K562 (cell line): Measurements from ENCODE around the gene CREB3L4. TPM values are rescaled to one million over a fixed set of nuclear protein-coding genes. Genes with fewer than 3 reads are reported as not detected.

Source experiments
- ATF3 ChIP-seq, 2 experiments: fragments of 450-650 bp in 1 of 2; sonication (generic) in 1 of 2; formaldehyde crosslinking in 1 of 2; IDR thresholded peaks in 1 of 2; conservative IDR thresholded peaks in 1 of 2; 2 replicates each; pipeline versions ENCODE4 v1.6.1 to v1.8.1; 2016 to 2023; ENCODE audit warnings: mild to moderate bottlenecking in 2 of 2, moderate library complexity in 2 of 2, inconsistent platforms in 1 of 2, missing genetic modification reagents in 1 of 2
- FOXJ3 ChIP-seq: sonication (generic); formaldehyde crosslinking; IDR thresholded peaks from 2 replicates; pipeline ENCODE4 v1.4.0; 2020; ENCODE audit warnings: mild to moderate bottlenecking, missing genetic modification reagents
- FOXK1 ChIP-seq: sonication (generic); formaldehyde crosslinking; IDR thresholded peaks from 2 replicates; pipeline ENCODE4 v1.8.0; 2022; ENCODE audit warnings: missing genetic modification reagents, mild to moderate bottlenecking, borderline replicate concordance
- GABPB2 ChIP-seq: fragments of 250-450 bp; sonication (Bioruptor Pico); conservative IDR thresholded peaks from 2 replicates; pipeline ENCODE4 v1.5.1; 2021; ENCODE audit warnings: mild to moderate bottlenecking
- GATAD2B ChIP-seq: fragments of 450-650 bp; IDR thresholded peaks from 2 replicates; pipeline ENCODE4 v1.6.1; 2017; ENCODE audit warnings: mild to moderate bottlenecking, borderline replicate concordance
- GTF2E2 ChIP-seq: fragments of 200-800 bp; sonication (Bioruptor generic); IDR thresholded peaks from 2 replicates; pipeline ENCODE4 v1.6.1; 2016; ENCODE audit warnings: missing genetic modification characterization, missing compliant biosample characterization
- HINFP ChIP-seq: fragments of 450-650 bp; conservative IDR thresholded peaks from 2 replicates; pipeline ENCODE4 v1.6.1; 2016; ENCODE audit warnings: missing genetic modification characterization, low read depth, mild to moderate bottlenecking, control low read depth, missing compliant biosample characterization
- KHSRP ChIP-seq: fragments of 450-650 bp; IDR thresholded peaks from 2 replicates; pipeline ENCODE4 v1.6.1; 2017
- NBN ChIP-seq: fragments of 450-650 bp; IDR thresholded peaks from 2 replicates; pipeline ENCODE4 v1.6.1; 2016; ENCODE audit warnings: low read depth, mild to moderate bottlenecking
- NFE2L1 ChIP-seq: fragments of 450-650 bp; IDR thresholded peaks from 2 replicates; pipeline ENCODE4 v1.6.1; 2016; ENCODE audit warnings: missing genetic modification characterization, low read depth, mild to moderate bottlenecking, missing compliant biosample characterization, moderate library complexity, borderline replicate concordance
- PHF8 ChIP-seq: fragments of 200-600 bp; sonication (generic); IDR thresholded peaks from 2 replicates; pipeline ENCODE4 v1.6.1; 2012; ENCODE audit warnings: mixed run types, mild to moderate bottlenecking, inconsistent platforms, low read length, moderate library complexity, borderline replicate concordance
- POLR2AphosphoS5 ChIP-seq: IDR thresholded peaks from 2 replicates; pipeline ENCODE4 v1.6.1; 2011; ENCODE audit warnings: mild to moderate bottlenecking, low read depth, low read length, moderate library complexity; ENCODE audit not compliant: control insufficient read depth, insufficient read depth
- RAD51 ChIP-seq: fragments of 450-650 bp; IDR thresholded peaks from 2 replicates; pipeline ENCODE4 v1.7.1; 2016; ENCODE audit warnings: low read depth, mild to moderate bottlenecking, borderline replicate concordance
- SAFB2 ChIP-seq: fragments of 200-400 bp; formaldehyde crosslinking; IDR thresholded peaks from 2 replicates; pipeline ENCODE4 v1.6.1; 2018; ENCODE audit warnings: borderline replicate concordance, low read length, low read depth, moderate library complexity; ENCODE audit not compliant: severe bottlenecking
- TBP ChIP-seq: optimal IDR thresholded peaks from 2 replicates; pipeline ENCODE3; 2011; ENCODE audit warnings: low read depth, low read length, improper control_type of control experiment
- TRIM25 ChIP-seq: fragments of 450-650 bp; IDR thresholded peaks from 2 replicates; pipeline ENCODE4 v1.7.0; 2016; ENCODE audit warnings: borderline replicate concordance
- U2AF2 ChIP-seq: fragments of 200-400 bp; formaldehyde crosslinking; optimal IDR thresholded peaks from 2 replicates; pipeline ENCODE3; 2017; ENCODE audit warnings: low read depth, mild to moderate bottlenecking, low read length
- ZBTB49 ChIP-seq: sonication (generic); formaldehyde crosslinking; IDR thresholded peaks from 2 replicates; pipeline ENCODE4 v1.8.0; 2022; ENCODE audit warnings: missing genetic modification reagents, mild to moderate bottlenecking, borderline replicate concordance
- ZNF785 ChIP-seq: fragments of 250-450 bp; sonication (Bioruptor Pico); IDR thresholded peaks from 2 replicates; pipeline ENCODE4 v1.4.0; 2020; ENCODE audit warnings: mild to moderate bottlenecking
- polyA plus RNA-seq, 8 experiments: library from polyadenylated mRNA; depleted of rRNA in 4 of 8; stranded (reverse) in 5 of 8; unstranded in 3 of 8; fragments of >200 nt; fragmentation: Nextera tagmentation in 2 of 8; fragmentation: Illumina TruSeq in 1 of 8; extraction: Ambion mirVana in 2 of 8; extraction: Trizol in 1 of 8; gene quantifications; 2 replicates each; pipeline versions ENCODE4 v1.2.1 to v1.2.3, GENCODE V29; 2011 to 2014; ENCODE audit warnings: inconsistent platforms in 1 of 8, missing spikeins in 1 of 8
- total RNA-seq, 7 experiments: library from RNA; depleted of rRNA in 6 of 7; stranded (reverse); fragments of >200 nt in 6 of 7; fragmentation: Illumina TruSeq in 2 of 7; extraction: Trizol in 2 of 7; gene quantifications; 2 replicates each; pipeline versions ENCODE4 v1.2.1 to v1.2.3, GENCODE V29; 2011 to 2021; ENCODE audit warnings: low replicate concordance in 1 of 7

The CREB3L4 gene
- total and polyA plus RNA-seq, 9 of the 15 experiments (the other 6 are each of a cell fraction or from before 2014, with no cell fraction given) = 9.9 to 18.6 (median 13.9) TPM

- TF ChIP-seq POLR2AphosphoS5 (peak; percentile 55), KHSRP (no peak), TRIM25 (no peak), ZBTB49 (CRISPR knock-in tag) (no peak), PHF8 (peak; percentile 82; the same call in 1 of the 2 replicates), GABPB2 (CRISPR knock-in tag) (no peak), GTF2E2 (tag) (no peak), U2AF2 (no peak), HINFP (tag) (no peak), NFE2L1 (tag) (no peak), RAD51 (peak; percentile 93), GATAD2B (no peak), SAFB2 (no peak), TBP (peak; percentile 91), FOXJ3 (CRISPR knock-in tag) (no peak), ATF3 (IDR thresholded peaks at IDR 0.05) (no peak; the same call in 1 of the 2 replicates), ATF3 (CRISPR knock-in tag; conservative IDR thresholded peaks at IDR 0.05) (0 out of 2 replicates have a peak, but pooled peaks have one; percentile 59), FOXK1 (peak; percentile 69; the same call in 1 of the 2 replicates), NBN (no peak; the same call in 1 of the 2 replicates), ZNF785 (CRISPR knock-in tag) (no peak)
Observed at GRCh38 chr1:153967107-153967999, at the start of gene CREB3L4 (continued).
